ENCODE results near the gene AFAP1L1. TPM values are rescaled to one million over a fixed set of nuclear protein-coding genes. Genes with fewer than 3 reads are reported as not detected.
"Not testable (repeated sequence)": the region's sequence is repeated elsewhere in the genome, so short reads cannot be mapped to it uniquely, and the experiment has no call there.

AFAP1L1 gene
- total RNA-seq, 1 donor from 2014 or later: not detected

GRCh38 chr5:149388498-149389190, 117.0 kb downstream of the AFAP1L1 start:
- POLR2A ChIA-PET: no interaction called here
- TF ChIP-seq, protein P1, sequence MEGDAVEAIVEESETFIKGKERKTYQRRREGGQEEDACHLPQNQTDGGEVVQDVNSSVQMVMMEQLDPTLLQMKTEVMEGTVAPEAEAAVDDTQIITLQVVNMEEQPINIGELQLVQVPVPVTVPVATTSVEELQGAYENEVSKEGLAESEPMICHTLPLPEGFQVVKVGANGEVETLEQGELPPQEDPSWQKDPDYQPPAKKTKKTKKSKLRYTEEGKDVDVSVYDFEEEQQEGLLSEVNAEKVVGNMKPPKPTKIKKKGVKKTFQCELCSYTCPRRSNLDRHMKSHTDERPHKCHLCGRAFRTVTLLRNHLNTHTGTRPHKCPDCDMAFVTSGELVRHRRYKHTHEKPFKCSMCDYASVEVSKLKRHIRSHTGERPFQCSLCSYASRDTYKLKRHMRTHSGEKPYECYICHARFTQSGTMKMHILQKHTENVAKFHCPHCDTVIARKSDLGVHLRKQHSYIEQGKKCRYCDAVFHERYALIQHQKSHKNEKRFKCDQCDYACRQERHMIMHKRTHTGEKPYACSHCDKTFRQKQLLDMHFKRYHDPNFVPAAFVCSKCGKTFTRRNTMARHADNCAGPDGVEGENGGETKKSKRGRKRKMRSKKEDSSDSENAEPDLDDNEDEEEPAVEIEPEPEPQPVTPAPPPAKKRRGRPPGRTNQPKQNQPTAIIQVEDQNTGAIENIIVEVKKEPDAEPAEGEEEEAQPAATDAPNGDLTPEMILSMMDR (IDR thresholded peaks at IDR 0.05): no peak

GRCh38 chr5:149389552-149390495, 118.2 kb downstream of the AFAP1L1 start:
- H3K27ac Mint-ChIP-seq: no peak overlapping the region
- intact Hi-C loops (cut with micrococcal nuclease): no loop called here
- H3K36me3 Mint-ChIP-seq (ENCODE audit: low read depth): no peaks in the 10 kb centered on the region
- H3K4me1 Mint-ChIP-seq: no peaks in the 10 kb centered on the region
- H3K9me3 Mint-ChIP-seq: no peaks in the 10 kb centered on the region
- ChIA-PET POLR2A (no interaction called here), CTCF (no interaction called here)
- DNase-seq: no peak
- TF ChIP-seq, protein P1 (IDR thresholded peaks at IDR 0.05): no peak
- ATAC-seq (ENCODE audit: low read depth): no peak
- H3K27me3 Mint-ChIP-seq: peaks cover 3% of the 10 kb centered on the region
- H3K4me3 Mint-ChIP-seq: no peak overlapping the region

More at GRCh38 chr5:149388498-149389190, 117.0 kb downstream of the AFAP1L1 start:
- no peaks in the 10 kb centered on the region for H3K36me3 Mint-ChIP-seq (ENCODE audit: low read depth)
- H3K27me3 Mint-ChIP-seq: peaks cover 3% of the 10 kb centered on the region
- H3K9me3 Mint-ChIP-seq: no peaks in the 10 kb centered on the region
- H3K4me1 Mint-ChIP-seq: no peaks in the 10 kb centered on the region
- no peak for DNase-seq
- no peak for ATAC-seq (ENCODE audit: low read depth)
- H3K4me3 Mint-ChIP-seq: no peak overlapping the region
- intact Hi-C loops (cut with micrococcal nuclease): no loop called here
- CTCF ChIA-PET: no interaction called here
- H3K27ac Mint-ChIP-seq: no peak overlapping the region

DNA sequence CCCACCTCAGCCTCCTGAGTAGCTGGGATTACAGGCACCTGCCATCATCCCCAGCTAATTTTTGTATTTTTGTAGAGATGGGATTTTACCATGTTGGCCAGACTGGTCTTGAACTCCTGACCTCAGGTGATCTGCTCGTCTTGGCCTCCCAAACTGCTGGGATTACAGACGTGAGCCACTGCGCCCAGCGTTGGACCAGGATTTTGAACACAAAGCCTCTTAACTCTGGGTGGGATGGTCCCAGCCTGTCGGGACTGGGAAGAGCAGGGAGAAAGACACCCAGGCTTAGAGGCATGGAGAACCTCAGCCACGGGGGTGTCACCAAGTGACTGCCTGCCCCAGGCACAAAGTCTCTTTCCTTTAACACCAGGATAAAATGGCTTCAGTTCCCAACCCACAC, 119.4 kb downstream of the AFAP1L1 start:
- DNase-seq; CTCF ChIA-PET; H3K27me3 Mint-ChIP-seq; POLR2A ChIA-PET; H3K4me3 Mint-ChIP-seq; H3K9me3 Mint-ChIP-seq; H3K4me1 Mint-ChIP-seq; intact Hi-C loops (cut with micrococcal nuclease); H3K27ac Mint-ChIP-seq; H3K36me3 Mint-ChIP-seq (ENCODE audit: low read depth); ATAC-seq (ENCODE audit: low read depth): not testable (repeated sequence)

Other genes with a start within 250 kb of the AFAP1L1 start
- gene SH3TC2, start 208.8 kb upstream of the AFAP1L1 start, total RNA-seq: not detected in 2 replicates
- not detected in 2 replicates for gene ABLIM3, start 130.4 kb upstream of the AFAP1L1 start, total RNA-seq
- gene GRPEL2, start 73.6 kb downstream of the AFAP1L1 start, total RNA-seq: 13.2 and 14.0 TPM in 2 replicates
- gene PCYOX1L, start 86.2 kb downstream of the AFAP1L1 start, total RNA-seq: 6.1 and 9.2 TPM in 2 replicates
- not detected in 2 replicates for gene IL17B, start 107.4 kb downstream of the AFAP1L1 start, total RNA-seq